ENCODE results near the gene C11orf24. TPM values are rescaled to one million over a fixed set of nuclear protein-coding genes. Genes with fewer than 3 reads are reported as not detected.
"Not testable (repeated sequence)": the region's sequence is repeated elsewhere in the genome, so short reads cannot be mapped to it uniquely, and the experiment has no call there.

Gene C11orf24
- total RNA-seq, 1 donor from 2014 or later, result 39.7 TPM

DNA sequence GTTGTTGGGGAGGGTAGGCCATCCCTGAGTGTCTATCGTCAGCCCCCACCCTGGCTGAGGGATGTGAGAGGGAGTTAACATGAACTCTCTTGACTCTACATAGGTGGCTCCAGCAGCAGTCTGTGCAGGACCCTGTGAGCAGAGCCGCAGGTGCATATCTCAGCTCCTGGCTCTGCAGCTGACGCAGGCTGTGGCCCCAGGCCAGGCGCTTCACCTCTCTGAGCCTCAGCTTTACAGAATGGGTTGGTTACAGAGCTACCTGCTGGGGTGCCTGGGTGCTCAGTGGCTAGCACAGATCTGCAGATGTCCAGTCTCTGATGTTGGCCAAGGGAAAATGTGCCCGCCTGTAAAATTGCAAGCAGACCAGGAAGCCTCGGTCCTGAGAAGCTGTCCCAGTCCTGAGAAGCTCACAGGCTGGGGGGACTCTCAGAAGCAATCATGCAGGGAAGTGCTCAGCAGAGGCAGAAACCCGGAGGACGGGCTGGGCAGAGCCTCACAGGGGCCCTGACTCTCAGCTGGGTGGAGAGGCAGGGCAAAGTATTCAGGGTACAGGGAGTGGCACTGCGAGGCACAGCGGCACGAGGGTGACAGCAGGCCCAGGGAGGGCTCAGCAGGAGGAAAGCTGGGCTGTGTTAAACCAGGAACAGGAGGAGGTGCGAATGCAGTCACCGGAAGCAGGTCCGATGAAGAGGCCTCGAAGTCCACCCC, 24.7 kb upstream of the C11orf24 start:
- H3K27me3 Mint-ChIP-seq (ENCODE audit: insufficient read depth), result peaks cover 8% of the 10 kb centered on the region
- no peak overlapping the region for H3K4me3 Mint-ChIP-seq
- no peak overlapping the region for H3K27ac Mint-ChIP-seq
- H3K36me3 Mint-ChIP-seq (ENCODE audit: low read depth), result no peaks in the 10 kb centered on the region
- H3K9me3 Mint-ChIP-seq, result no peaks in the 10 kb centered on the region
- intact Hi-C loops (cut with micrococcal nuclease), result loop anchor here (1.0 to 5.0 kb wide), 4 partner anchors 25 to 150 kb away; partner anchors contain the start of gene C11orf24
- H3K4me1 Mint-ChIP-seq (ENCODE audit: low read depth), result no peaks in the 10 kb centered on the region
- no peak for DNase-seq (ENCODE audit: low spot score)

DNA sequence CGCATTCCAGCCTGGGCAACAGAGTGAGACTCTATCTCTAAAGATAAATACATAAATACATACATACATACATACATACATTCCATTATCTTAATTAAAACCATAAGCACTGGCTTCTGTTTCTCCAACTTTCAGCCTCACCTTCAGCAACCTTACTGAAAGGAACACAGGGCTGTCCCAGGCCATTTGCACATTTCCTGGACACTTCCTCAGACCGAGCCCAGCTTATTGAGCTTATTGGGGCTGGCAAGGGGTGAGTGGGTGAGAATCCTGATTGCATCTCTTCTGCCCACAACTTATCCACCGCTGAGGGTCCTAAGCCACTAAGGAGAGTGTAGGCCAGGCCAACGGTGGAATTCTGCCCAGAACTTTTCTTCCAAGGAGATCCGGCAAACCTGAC, 24.2 kb upstream of the C11orf24 start:
- no peak for DNase-seq (ENCODE audit: low spot score)
- intact Hi-C loops (cut with micrococcal nuclease), result loop anchor here (2.0 to 5.0 kb wide), 2 partner anchors 89 to 151 kb away; no protein-coding TSS in a partner anchor
- Mint-ChIP-seq H3K4me1 (ENCODE audit: low read depth) (no peaks in the 10 kb centered on the region), H3K36me3 (ENCODE audit: low read depth) (no peaks in the 10 kb centered on the region), H3K4me3 (no peak overlapping the region), H3K27me3 (ENCODE audit: insufficient read depth) (peaks cover 8% of the 10 kb centered on the region), H3K27ac (no peak overlapping the region), H3K9me3 (no peaks in the 10 kb centered on the region)

DNA sequence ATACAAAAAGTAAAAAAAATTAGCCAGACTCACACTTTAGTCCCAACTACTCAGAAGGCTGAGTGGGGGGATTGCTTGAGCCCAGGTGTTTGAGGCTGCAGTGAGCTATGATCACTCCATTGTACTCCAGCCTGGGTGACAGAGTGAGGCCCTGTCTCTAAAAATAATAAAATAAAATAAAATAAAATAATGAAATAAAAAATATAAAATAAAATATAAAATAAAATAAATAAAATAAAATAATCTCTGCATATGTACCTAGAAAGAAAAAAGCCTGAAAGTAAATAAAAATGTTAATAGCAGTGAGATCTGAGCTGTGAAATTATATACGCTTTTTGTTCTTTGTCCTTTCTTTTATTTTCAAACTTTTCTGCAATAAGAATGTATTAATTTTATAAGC, 23.5 kb upstream of the C11orf24 start:
- no peak overlapping the region for H3K4me3 Mint-ChIP-seq
- no peaks in the 10 kb centered on the region for H3K9me3 Mint-ChIP-seq
- intact Hi-C loops (cut with micrococcal nuclease), result loop anchor here (5.0 kb wide), 1 partner anchor 88 kb away; no protein-coding TSS in a partner anchor

DNA sequence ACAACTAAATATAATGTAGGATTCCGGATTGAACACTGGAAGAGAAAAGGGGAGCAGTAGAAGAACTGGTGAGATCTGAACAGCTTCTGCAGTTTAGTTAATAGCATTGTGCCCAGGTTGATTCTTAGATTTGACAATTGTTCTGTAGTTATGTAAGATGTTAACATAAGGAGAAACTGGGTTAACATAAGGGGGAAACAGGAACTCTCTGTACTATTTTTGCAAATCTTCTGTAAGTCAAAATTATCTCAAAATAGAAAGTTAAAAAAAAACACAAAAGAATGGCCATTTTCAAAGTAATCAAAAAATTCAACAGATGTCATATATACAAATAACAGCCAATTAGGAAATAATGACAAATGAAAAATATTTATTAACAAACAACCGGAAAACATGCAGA, 21.9 kb upstream of the C11orf24 start:
- no peak for DNase-seq (ENCODE audit: low spot score)
- Mint-ChIP-seq H3K4me1 (ENCODE audit: low read depth) (no peaks in the 10 kb centered on the region), H3K27me3 (ENCODE audit: insufficient read depth) (peaks cover 5% of the 10 kb centered on the region), H3K4me3 (no peak overlapping the region), H3K27ac (no peak overlapping the region), H3K36me3 (ENCODE audit: low read depth) (no peaks in the 10 kb centered on the region), H3K9me3 (peaks cover 4% of the 10 kb centered on the region)
- intact Hi-C loops (cut with micrococcal nuclease), result no loop called here

More for the DNA sequence above, 23.5 kb upstream of the C11orf24 start:
- DNase-seq (ENCODE audit: low spot score), result no peak
- Mint-ChIP-seq H3K36me3 (ENCODE audit: low read depth) (no peaks in the 10 kb centered on the region), H3K27ac (no peak overlapping the region), H3K27me3 (ENCODE audit: insufficient read depth) (peaks cover 8% of the 10 kb centered on the region), H3K4me1 (ENCODE audit: low read depth) (no peaks in the 10 kb centered on the region)

DNA sequence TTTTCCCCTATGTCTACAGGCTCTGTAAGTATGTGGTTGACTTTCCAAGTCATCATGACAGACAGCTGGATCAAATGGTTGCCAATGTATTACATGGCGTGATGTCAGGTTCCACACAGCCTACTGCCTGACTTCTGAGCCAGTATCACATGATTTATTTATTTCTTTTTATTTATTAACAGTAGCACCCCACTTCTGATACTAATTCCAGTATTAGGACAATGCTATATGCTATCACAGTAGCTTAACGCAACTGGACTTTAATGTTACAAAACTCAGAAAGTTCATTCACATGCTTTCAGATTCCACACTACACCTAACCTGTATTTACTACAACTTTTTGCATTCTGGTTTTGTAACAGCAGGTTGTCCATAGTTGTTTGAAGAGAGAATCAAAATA, 17.7 kb upstream of the C11orf24 start:
- no peak overlapping the region for H3K27ac Mint-ChIP-seq
- intact Hi-C loops (cut with micrococcal nuclease), result no loop called here
- H3K4me3 Mint-ChIP-seq, result no peak overlapping the region
- peaks cover 7% of the 10 kb centered on the region for H3K27me3 Mint-ChIP-seq (ENCODE audit: insufficient read depth)
- H3K4me1 Mint-ChIP-seq (ENCODE audit: low read depth), result peaks cover 4% of the 10 kb centered on the region
- peaks cover 11% of the 10 kb centered on the region for H3K9me3 Mint-ChIP-seq
- H3K36me3 Mint-ChIP-seq (ENCODE audit: low read depth), result peaks cover 4% of the 10 kb centered on the region
- no peak for DNase-seq (ENCODE audit: low spot score)

DNA sequence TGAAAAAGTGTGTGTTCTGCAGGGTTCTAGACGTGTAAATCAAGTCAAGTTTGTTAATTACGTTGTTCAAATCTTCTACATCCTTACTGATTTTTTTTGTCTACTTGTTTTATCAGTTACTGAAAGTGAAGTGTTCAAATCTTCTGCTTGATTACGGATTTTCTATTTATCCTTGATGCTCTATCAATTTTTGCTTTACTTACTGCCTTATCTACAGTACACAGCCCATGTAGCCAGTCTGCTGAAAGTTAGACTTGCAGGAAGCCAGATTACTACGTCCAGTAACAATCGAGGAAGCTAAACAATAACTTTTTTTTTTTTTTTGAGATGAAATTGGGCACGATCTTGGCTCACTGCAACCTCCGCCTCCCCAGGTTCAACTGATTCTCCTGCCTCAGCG, 15.6 kb upstream of the C11orf24 start:
- peaks cover 7% of the 10 kb centered on the region for H3K27me3 Mint-ChIP-seq (ENCODE audit: insufficient read depth)
- DNase-seq (ENCODE audit: low spot score), result no peak
- no peak overlapping the region for H3K4me3 Mint-ChIP-seq
- H3K36me3 Mint-ChIP-seq (ENCODE audit: low read depth), result peaks cover 4% of the 10 kb centered on the region
- intact Hi-C loops (cut with micrococcal nuclease), result no loop called here
- H3K4me1 Mint-ChIP-seq (ENCODE audit: low read depth), result peaks cover 19% of the 10 kb centered on the region
- peaks cover 15% of the 10 kb centered on the region for H3K9me3 Mint-ChIP-seq
- no peak overlapping the region for H3K27ac Mint-ChIP-seq

DNA sequence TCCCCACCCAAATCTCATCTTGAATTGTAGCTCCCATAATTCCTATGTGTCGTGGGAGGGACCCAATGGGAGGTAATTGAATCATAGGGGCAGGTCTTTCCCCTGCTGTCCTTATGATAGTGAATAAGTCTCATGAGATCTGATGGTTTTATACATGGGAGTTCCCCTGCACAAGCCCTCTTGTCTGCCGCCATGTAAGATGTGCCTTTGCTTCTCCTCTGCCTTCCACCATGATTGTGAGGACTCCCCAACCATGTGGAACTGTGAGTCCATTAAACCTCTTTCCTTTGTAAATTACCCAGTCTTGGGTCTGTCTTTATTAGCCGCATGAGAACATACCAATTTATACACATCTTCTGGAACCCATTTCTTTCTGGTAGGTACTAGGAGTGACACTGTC, 12.8 kb upstream of the C11orf24 start:
- H3K36me3 Mint-ChIP-seq (ENCODE audit: low read depth); H3K27me3 Mint-ChIP-seq (ENCODE audit: insufficient read depth); H3K4me3 Mint-ChIP-seq; intact Hi-C loops (cut with micrococcal nuclease); DNase-seq (ENCODE audit: low spot score); H3K27ac Mint-ChIP-seq: not testable (repeated sequence)
- Mint-ChIP-seq H3K9me3 (peaks cover 13% of the 10 kb centered on the region), H3K4me1 (ENCODE audit: low read depth) (peaks cover 27% of the 10 kb centered on the region)

DNA sequence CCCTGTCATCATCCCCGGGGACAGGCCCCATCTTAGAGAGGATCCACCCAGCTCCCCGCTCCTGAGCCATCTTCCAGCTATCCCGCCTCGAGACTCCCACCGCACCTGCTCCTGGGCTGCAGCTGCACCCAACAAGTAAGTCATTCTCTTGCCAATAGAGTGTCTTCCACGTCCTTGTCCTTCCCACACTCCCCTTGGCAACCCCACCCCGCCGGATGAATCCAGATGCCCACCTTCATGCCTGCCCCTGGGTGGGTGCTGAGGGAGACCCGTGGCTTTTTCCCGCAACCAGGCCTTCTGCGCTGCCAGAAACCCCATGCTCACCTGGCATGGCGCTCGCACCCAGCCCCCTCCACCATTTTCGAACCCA, 11.1 kb upstream of the C11orf24 start:
- H3K9me3 Mint-ChIP-seq, result peaks cover 11% of the 10 kb centered on the region
- peaks cover 4% of the 10 kb centered on the region for H3K36me3 Mint-ChIP-seq (ENCODE audit: low read depth)
- no peak for DNase-seq (ENCODE audit: low spot score)
- H3K4me1 Mint-ChIP-seq (ENCODE audit: low read depth), result peaks cover 27% of the 10 kb centered on the region
- H3K27ac Mint-ChIP-seq, result no peak overlapping the region
- H3K4me3 Mint-ChIP-seq, result peak overlapping the region; percentile 41
- H3K27me3 Mint-ChIP-seq (ENCODE audit: insufficient read depth), result peaks cover 9% of the 10 kb centered on the region
- intact Hi-C loops (cut with micrococcal nuclease), result loop anchor here (1.0 kb wide), 1 partner anchor 11 kb away; no protein-coding TSS in a partner anchor

DNA sequence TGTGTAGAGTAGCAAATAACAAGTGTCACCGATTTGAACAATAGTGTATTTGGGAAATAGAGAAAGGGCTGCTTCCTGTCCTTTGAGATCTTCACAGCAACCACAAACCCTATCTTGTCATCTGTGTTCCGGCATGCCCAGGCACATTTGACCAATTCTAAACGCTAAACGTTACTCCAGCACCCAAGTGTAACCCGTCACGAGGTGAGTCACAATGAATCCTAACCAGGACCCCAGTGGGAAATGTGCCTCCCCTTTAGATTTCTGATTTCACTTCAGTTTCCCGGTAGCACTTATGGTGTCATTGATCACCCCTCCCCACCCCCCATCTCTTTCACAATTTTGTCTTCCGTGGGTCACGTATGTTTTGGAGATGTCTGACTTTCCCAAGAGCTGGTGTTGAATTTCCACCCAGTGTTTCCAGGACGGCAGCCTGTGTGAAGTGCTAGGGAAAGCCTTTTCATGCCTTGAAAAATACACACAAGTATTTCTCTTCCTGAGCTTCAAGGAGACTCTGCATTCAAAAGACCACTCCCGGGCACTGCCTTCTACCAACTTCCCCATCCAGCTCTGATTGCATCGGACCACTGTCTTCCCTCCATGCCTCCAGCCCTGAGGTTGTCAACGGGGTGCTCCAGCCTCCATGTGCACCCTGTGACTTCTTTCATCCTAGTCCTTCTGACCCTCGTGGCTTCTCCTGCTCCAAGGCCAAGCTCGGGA, 10.5 kb upstream of the C11orf24 start:
- H3K27me3 Mint-ChIP-seq (ENCODE audit: insufficient read depth), result peaks cover 9% of the 10 kb centered on the region
- peaks cover 4% of the 10 kb centered on the region for H3K36me3 Mint-ChIP-seq (ENCODE audit: low read depth)
- H3K27ac Mint-ChIP-seq, result peak overlapping the region; percentile 38
- H3K4me1 Mint-ChIP-seq (ENCODE audit: low read depth), result peaks cover 27% of the 10 kb centered on the region
- DNase-seq (ENCODE audit: low spot score), result peak; percentile 38
- intact Hi-C loops (cut with micrococcal nuclease), result loop anchor here (1.0 kb wide), 1 partner anchor 10 kb away; no protein-coding TSS in a partner anchor
- peak overlapping the region; percentile 41 for H3K4me3 Mint-ChIP-seq
- peaks cover 11% of the 10 kb centered on the region for H3K9me3 Mint-ChIP-seq

DNA sequence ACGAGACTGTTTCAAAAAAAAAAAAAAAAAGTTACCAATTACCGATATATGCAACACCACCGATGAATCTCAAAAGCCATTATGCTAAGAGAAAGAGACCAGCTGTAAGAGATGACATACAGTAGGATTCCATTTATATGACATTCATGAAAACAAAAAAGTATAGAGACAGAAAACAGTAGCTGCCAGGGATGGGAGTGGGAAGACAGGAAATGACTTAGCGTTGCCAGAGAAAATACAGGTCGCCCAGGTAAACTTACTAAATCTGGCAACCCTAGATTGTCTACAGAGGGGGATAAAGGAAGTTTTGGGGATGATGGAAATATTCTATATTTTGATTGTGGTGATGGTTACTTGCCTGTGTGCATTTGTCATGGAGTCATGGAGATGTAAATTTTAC, 7.9 kb upstream of the C11orf24 start:
- peaks cover 25% of the 10 kb centered on the region for H3K4me1 Mint-ChIP-seq (ENCODE audit: low read depth)
- intact Hi-C loops (cut with micrococcal nuclease), result no loop called here
- DNase-seq (ENCODE audit: low spot score), result no peak
- no peak overlapping the region for H3K4me3 Mint-ChIP-seq
- peaks cover 6% of the 10 kb centered on the region for H3K9me3 Mint-ChIP-seq
- H3K27ac Mint-ChIP-seq, result no peak overlapping the region
- H3K36me3 Mint-ChIP-seq (ENCODE audit: low read depth), result peaks cover 1% of the 10 kb centered on the region
- peaks cover 5% of the 10 kb centered on the region for H3K27me3 Mint-ChIP-seq (ENCODE audit: insufficient read depth)

DNA sequence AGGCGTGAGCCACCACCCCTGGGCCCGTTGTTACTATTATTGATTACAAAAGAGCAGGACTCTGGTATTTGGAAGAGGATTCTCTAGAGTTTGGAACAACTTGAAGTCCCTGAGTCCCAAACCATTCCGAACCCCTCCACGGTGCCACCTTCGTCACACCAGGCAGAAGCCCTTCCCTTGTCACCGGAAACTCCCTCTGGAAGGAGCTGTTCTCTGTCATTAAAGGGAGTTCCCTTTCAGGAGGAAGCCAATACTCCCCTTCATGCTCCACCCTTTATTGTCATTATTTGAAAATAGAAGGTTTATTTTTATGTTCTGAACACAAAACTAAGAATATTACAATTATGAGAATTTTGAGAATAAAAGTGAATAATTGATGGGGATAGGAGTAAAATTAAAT, 5.1 kb upstream of the C11orf24 start:
- intact Hi-C loops (cut with micrococcal nuclease), result no loop called here
- H3K9me3 Mint-ChIP-seq, result no peaks in the 10 kb centered on the region
- H3K27ac Mint-ChIP-seq, result no peak overlapping the region
- H3K4me1 Mint-ChIP-seq (ENCODE audit: low read depth), result peaks cover 13% of the 10 kb centered on the region
- H3K4me3 Mint-ChIP-seq, result no peak overlapping the region
- no peak for DNase-seq (ENCODE audit: low spot score)
- H3K27me3 Mint-ChIP-seq (ENCODE audit: insufficient read depth), result peaks cover 2% of the 10 kb centered on the region
- no peaks in the 10 kb centered on the region for H3K36me3 Mint-ChIP-seq (ENCODE audit: low read depth)

DNA sequence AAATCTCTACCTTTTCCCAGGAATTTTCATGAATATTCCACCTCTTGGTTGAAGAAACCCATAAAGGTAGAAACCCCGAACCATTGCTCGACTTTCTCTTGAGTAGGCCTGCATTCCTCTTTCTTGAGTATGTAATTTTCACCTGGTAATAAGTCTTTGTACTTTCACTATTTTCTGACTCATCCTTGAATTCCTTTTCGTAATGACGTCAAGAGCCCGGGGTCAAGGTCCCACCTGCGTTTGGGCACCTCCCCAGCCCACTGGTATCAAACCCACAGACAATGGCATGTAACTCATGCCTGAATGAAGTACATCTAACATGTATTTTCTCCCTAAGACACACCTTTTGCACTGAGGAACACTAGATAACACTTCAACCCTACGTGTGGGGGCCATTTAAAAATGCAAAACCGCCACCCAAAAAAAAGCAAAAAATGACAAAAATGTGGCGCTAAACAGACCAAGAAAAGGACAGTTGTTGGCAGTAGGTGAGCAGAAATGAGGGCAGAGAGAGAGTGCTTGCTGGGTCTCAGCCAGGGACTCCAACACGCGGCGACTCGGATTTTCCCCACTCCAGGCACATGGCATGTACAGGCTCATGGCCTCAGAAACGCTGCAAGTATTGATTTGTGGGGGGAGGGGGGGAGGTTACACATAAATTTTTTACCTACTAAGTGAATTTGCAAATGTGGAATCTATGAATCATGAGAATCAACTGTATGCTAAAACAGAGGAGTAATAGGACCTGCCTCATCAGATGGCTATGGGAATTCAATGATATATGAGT, 4.1 kb upstream of the C11orf24 start:
- H3K27me3 Mint-ChIP-seq (ENCODE audit: insufficient read depth), result peaks cover 2% of the 10 kb centered on the region
- intact Hi-C loops (cut with micrococcal nuclease), result no loop called here
- H3K4me3 Mint-ChIP-seq, result no peak overlapping the region
- no peak for DNase-seq (ENCODE audit: low spot score)
- H3K4me1 Mint-ChIP-seq (ENCODE audit: low read depth), result peaks cover 15% of the 10 kb centered on the region
- H3K27ac Mint-ChIP-seq, result no peak overlapping the region
- no peaks in the 10 kb centered on the region for H3K36me3 Mint-ChIP-seq (ENCODE audit: low read depth)
- H3K9me3 Mint-ChIP-seq, result no peaks in the 10 kb centered on the region

Measured in activated T-helper 1 cell treated with anti-CD3 and anti-CD28 coated beads, Interleukin-12 subunit alpha, Interleukin-12 subunit beta, Interleukin-2, Interleukin-4 antibody, amounts not matched to agents 30 ng/mL and 10 ng/mL and 1 ng/mL, durations not matched to agents 14 hours and 24 hours and 36 hours (primary cell).